GM19239 (cell line): ENCODE results near the gene APBA2.
"Not testable (repeated sequence)": the region's sequence is repeated elsewhere in the genome, so short reads cannot be mapped to it uniquely, and the experiment has no call there.

Source experiments
- DNase-seq: peaks from one replicate; pipeline ENCODE4 v3.0.0; 2011; ENCODE audit warnings: low spot score; ENCODE audit not compliant: insufficient read length
- FAIRE-seq: peaks from 2 replicates; lab custom pipeline; 2011; peaks lifted over from hg19 to GRCh38; lab: Jason Lieb, UNC

Gene APBA2

DNA sequence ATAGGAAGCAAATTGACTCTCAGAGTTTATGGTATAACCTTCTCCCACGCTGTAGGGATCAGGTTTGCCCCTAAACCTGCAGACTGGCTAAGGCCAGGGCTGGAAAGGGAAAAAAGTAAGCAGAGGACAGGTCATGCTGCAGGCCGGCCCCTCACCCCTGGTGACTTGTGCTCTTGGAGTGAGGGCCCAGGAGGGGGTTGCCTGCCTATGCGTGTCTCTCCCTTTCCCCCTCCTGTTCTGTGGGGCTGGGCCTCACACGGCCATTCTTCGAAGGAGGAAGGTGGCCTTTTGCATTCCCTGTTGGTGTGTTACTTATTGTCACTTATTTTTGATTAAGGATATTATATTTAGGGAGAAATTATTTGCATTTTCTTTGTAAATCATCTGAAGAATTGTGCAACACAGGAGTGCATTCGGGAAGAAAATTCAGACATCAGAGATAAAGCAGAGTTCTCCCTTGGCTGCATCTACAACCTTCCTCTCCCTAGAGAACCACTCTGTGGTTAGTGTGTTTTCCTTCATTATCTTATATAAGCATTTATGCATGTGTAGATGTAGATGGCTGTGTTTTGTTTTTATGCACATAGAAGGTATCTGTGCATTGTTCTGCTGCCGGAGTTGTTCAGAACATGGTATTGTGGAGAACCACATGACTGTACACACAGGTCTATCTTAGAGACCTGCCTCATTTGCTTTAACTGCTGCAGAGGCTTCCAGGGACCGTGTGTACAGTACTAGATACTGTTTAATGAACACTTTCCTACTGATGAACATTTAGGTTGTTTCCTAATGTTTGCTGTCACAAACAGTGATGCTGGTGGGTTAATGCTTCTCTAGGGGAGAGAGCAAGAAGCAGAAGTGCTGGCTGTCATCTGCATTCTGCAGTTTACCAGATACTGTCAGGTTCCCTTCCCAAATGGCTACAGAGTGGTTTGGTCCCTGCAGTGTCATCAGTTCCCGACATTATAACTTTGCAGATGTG is 133.5 kb downstream of the APBA2 start:
- FAIRE-seq (no peak), DNase-seq (no peak)

DNA sequence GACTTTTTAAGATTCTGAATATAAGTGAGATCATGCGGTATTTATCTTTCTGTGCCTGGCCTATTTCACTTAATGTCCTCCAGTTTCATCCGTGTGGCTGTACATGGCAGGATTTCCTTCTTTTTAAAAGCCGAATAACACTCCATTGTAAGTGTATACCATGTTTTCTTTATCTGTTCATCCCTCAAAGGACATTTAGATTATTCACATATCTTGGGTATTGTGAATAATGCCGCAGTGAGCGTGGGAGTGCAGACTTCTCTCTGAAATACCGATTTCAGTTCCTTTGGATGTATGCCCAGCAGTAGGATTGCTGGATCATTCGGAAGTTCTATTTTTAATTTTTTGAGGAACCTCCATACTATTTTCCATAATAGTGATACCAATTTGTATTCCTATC is 136.1 kb downstream of the APBA2 start:
- DNase-seq: no peak
- no peak for FAIRE-seq

DNA sequence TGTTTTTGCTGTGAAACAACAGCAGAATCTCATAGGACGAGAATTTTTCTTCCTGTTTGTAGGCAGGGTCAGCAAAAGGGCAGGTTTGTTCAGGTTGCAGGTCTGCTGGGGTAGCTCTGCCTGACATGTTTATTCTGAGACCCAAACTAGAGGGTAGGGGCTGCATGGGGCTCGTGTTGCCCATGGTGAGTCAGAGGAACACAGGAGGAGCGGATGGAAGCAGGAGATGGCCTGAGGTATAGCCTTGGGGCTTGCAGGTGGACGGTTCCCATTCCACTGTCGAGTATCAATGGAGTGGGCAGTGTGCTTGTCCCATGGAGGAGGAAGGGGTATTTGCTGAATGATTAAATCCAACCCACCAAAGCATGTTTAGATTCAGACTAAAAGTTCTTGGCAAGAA is 138.9 kb downstream of the APBA2 start:
- DNase-seq (no peak), FAIRE-seq (no peak)

DNA sequence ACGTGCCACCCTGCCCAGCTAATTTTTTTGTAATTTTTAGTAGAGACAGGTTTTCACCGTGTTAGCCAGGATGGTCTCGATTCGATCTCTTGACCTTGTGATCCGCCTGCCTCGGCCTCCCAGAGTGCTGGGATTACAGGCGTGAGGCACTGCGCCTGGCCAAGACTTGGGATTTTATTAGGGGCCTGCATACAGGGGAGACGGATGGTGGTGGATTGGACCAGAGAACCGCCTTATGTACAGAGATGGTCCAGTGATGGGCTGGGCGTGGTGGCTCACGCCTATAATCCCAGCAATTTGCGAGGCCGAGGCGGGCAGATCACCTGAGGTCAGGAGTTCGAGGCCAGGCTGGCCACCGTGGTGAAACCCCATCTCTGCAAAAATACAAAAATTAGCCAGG is 139.6 kb downstream of the APBA2 start:
- not testable (repeated sequence) for DNase-seq, FAIRE-seq

DNA sequence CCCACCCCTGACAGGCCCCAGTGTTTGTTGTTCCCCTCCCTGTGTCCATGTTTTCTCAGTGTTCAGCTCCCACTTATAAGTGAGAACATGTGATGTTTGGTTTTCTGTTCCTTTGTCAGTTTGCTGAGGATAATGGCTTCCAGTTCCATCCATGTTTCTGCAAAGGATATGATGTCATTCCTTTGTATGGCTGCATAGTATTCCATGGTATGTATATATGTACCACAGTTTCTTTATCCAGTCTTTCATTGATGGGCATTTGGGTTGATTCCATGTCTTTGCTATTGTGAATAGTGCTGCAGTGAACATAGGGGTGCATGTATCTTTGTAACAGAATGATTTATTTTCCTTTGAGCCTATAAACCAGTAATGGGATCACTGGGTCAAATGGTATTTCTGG is 142.4 kb downstream of the APBA2 start:
- not testable (repeated sequence) for FAIRE-seq, DNase-seq

DNA sequence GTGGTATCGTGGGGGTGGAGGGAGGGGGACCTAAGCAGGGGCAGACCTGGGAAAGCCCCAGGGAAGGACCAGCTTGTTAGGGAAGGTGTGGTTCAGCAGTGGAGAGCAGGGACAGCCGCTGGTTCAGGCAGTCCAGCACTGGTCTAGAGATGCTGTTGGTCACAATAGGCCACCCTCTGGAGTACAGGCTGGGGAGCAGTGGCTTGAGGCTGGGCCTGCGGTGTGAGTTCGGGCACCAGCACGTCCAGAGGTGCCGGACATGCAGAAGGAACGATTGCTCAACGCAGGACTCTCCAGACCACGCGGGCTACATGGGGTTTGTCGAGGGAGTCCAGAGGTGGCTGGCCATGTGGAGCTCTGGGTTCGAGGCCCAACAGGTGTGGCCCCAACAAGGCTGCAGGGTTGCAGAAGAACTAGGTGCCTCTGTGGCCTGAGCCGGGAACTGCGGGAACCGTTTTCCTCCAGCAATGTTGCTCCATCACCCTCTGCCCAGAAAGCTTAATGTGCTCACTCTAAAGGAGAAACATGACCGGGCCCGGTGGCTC is 143.9 kb downstream of the APBA2 start:
- FAIRE-seq (no peak), DNase-seq (no peak)

DNA sequence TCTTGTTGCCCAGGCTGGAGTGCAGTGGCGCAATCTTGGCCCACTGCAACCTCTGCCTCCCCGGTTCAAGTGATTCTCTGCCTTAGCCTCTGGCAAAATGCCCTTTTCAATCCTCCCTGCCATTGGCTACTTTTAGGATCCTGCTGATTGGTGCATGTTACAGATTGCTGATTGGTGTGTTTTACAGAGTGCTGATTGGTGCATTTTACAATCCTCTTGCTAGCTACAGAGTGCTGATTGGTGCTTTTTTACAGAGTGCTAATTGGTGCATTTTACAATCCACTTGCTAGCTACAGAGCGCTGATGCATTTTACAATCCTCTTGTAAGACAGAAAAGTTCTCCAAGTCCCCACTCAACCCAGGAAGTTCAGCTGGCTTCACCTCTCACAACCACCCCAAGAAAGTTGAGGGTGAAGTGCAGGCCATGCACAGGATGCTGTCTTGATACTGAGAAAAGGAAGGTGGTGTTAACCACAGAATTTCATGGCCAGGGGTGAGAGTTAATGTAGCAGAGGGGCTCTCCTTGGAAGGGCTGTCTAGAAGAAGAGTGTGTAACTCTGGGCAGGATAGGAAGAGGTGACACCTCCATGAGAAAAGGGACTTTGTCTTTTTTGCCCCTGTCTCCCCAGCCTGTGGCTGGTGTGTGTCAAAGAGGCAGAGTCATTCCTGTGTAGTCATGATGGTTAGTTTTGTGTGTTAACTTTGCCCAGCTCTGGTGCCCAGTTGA is 145.9 kb downstream of the APBA2 start:
- no peak for DNase-seq
- no peak for FAIRE-seq

DNA sequence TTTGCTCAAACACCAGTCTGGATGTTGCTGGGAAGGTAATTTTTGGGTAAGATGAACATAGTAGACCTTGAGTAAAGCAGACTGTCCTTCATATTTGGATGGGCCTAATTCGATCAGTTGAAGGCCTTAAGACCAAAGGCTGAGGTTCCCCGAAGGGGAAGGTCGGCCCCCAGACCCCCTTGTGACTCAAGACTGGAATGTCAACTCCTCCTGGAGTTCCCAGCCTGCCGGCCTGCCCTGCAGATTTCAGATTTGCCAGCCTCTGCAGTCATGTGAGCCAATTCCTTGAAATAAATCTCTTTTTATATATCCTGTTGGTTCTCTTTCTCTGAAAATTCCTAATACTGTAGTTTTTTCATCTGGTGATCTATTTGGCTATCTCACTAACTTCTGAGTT is 146.5 kb downstream of the APBA2 start:
- no peak for FAIRE-seq

DNA sequence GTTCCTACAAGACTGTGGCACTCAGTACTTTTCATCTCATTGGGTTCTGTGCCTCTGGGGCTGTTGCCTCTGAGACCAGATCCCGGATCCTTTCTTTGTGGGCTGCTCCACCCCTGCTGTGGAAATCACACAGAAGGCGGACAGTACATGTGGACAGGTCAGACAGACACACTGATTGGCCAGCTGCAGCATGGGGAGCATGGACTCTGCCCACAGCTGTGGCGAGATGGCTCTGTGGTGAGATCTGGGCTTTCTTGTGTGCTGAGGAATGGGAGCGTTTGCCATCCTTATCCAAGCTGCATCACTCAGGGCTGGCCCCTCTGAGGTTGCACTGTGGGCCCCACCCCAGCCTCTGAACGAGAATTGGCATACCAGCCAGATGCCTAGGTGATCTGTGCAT is 147.0 kb downstream of the APBA2 start:
- FAIRE-seq (no peak), DNase-seq (no peak)

More for the DNA sequence above, 146.5 kb downstream of the APBA2 start:
- no peak for DNase-seq

DNA sequence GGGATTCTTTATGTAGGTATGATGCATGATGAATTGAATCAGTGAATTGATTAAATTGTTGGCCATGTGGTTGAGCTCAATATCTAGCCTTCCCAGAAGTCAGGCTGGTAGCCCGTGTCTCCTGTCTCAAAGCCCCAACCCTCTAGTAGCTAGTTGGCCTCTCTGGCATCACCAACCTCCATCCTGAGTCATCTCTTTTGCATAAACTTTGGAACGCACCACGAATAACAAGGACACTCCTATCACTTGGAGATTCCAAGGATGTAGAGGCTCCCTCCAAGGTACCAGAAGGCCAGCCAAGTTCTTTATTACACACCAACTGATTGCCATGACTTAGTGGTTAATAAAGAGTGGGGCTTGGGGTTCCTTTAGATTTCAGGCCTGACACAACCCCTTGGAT is 148.4 kb downstream of the APBA2 start:
- no peak for FAIRE-seq

DNA sequence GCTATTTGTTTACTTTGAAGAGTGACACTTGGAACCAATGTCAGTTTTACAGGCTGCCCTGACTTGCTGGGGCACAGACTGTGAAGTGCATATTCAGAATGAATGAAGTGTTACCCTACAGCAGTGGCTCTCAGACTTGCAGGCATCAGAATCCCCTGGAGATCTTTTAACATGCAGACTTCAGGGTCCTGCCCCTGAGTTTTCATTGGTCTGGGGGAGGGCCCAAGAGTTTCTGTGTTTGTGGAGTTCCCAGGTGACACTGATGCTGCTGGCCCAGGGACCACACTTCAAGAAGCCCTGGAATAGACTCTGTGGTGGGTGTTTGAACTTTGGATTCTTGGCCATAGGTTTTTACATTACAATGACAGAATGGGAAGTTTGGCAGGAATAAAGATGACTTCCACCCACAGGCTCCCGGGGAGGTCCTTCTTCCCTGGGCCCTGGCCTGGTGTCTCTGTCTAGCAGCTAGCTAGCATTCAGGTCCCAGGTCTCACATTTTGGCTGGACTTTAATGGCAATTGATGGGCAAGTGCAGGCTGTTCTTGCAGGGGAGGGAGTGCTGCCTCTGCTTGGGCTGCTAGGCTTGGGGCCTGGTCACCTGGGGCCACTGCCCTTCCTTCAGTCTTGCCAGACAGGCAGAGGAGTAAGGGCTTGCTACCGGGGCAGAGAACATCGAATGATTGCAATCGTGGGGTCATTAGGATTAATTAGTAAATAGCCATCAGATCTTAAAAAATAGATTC is 149.0 kb downstream of the APBA2 start:
- FAIRE-seq (no peak), DNase-seq (no peak)

More for the DNA sequence above, 148.4 kb downstream of the APBA2 start:
- DNase-seq: no peak

DNA sequence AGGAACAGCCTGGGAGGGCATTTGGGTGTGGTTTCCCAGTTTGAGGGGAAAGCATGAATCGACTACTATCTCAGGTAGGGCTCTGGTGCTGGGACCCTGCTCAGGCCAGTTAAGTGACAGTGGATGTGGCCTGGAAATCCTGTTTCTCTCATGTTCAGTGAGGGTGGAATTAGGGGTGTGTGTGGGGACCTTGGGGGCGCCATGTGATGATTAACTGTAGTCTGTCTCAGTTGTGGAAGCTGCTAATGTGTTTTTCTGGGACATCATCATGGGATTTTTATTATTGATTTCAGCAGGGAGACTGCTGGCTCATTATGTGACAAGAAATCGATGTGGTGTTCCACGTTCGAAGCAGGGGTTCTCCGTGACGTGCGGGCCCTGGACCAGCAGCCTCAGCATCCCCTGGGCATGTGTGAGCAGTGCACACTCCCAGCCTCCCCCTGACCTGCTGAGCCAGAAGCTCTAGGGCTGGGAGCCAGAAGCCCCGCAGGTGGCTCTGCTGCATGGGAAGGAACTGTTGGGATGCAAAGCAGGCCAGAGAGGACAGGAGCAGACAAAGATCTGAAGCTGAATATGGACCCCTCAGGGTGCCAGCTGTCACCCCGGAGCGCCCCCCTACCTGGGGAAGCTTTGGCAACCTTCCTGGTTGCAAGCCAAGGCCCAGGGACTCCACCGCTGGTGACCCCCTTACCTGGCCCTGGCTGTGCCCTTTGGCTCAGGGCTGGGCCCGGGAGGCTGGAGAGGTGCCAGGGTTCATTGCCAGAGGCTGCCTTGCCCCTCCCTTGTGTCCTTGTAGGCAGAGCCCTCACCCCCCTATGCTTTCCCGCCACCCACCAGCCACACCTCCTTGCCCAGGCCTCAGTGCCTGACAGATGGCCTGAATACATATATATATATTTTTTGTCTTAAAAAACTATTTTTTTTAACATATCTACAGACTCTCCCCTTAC is 149.8 kb downstream of the APBA2 start:
- FAIRE-seq (no peak), DNase-seq (no peak)

DNA sequence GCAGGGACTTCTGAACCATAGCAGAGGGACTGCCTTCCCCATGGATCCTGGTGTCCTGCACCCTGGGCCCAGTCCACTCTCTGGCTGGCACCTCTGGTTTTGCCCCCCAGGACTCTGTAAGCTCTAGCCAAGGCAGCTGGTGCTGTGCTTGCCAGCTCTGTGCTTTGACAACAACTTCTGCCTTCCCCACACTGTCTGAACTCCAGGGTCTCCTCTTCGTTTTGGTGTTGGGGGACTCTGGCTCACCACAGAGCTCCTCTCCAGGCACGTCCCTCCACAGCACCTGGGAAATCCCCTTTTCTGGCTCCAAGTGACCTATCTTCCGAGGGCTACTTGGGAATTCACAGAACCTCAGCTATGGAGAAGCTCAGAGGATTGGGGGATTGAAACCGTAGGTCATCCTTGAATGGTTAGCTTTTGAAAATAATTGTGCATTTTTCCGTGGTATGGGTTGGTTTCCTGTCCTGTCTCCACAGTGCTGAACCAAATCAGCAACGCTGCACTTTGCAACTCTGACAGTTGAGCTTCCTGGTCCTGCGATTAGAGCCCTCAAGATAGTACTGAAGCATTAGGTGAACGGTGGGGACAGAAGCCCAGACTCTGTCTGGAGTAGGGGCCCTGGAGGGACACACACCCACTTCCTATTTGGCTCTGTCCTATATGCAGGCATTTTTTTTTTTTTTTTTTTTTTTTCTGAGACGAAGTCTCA is 152.4 kb downstream of the APBA2 start:
- DNase-seq: no peak
- FAIRE-seq: no peak

DNA sequence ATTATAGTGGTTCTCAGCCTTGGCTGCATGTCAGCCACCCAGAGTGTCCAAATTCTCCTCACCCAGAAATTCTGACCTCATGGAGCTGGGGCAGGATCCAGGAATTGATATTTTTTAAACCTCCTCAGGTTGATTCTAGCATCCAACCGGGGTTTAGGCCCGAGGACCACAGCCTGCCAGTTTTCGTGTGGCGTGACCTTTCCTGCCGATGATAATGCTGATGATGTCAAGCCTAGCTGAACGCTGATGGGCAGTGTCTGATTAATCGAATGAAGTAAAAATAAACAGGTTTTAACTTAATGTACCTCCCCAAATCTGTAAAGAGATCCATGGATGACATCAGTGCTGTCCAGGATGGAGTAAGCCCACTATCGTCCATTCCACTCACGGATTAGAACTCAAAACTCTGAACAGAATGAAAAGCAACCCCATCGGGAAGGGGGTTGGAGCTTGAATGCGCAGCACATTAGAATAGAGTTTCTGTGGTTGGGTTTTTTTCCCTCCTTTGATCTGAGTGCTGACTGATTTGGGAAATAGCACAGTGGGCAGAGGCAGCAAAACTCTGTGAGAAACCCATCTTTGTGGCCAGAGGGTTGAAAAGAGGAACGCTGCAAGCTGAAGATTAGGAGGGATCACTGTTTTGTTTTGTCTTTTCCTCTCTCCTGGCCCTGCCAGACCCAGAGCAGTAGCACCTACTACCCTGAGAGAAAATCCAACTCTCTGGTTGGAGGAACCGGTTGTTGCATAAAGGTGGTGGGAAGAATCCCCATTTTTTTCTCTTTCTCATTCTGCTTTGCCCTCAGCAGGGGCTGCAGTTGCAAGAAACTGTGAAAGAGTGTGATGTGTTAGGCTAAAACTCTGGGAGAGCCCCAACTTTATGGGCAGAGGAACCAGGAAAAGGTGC is 153.9 kb downstream of the APBA2 start:
- DNase-seq (no peak), FAIRE-seq (no peak)

DNA sequence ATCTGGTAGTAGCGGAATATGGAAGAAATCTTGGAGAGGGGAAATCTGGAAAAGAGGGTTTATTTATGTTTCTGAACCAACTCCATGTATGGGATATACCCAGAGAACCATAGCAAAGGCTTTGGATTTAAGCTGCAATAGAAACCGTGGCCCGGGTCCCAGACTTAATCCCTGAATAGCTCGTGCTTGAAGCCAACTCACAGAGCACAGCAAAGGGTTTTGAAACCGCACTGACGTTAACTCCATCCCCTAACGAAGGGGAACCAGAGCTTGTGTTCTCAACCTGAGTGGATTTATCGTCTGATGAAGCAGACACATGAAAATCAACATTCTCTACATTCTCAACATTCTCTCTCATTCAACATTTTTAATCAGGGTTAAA is 154.6 kb downstream of the APBA2 start:
- FAIRE-seq: no peak
- no peak for DNase-seq

DNA sequence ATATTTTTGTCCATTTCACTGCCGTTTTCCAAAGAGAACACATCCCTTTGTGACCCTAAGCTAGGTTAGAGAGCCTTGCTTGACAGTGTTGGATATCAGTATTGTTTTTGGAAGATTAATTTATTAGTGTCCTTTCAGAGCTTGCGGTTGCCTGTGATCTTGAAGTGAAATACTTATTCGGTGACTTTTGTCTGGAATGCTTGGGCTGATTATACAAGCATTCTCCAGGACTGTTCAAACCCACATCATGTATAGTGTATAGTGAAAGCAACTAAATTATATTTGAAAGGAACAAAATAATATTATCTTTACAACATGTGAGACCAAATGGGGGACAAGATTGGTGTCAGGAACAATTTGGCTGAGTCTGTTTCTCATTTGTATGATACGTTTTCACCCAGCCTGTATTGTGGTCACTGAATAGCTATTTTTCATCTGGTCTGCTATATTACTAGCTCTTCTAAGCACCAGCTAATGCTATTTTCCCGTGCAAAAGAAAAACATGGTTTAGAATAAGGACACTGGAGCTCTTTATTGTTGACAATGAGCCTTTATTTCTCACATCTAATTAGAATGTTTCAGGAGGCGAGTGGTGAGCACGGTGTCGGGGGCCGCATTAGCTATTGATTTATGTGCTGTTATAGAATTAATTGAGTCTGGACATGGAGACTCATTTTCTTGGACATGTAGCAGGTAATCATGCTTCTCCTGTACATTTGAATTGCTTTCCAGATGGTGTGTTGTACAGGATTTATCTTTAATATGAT is 158.1 kb downstream of the APBA2 start:
- no peak for DNase-seq
- FAIRE-seq: no peak

DNA sequence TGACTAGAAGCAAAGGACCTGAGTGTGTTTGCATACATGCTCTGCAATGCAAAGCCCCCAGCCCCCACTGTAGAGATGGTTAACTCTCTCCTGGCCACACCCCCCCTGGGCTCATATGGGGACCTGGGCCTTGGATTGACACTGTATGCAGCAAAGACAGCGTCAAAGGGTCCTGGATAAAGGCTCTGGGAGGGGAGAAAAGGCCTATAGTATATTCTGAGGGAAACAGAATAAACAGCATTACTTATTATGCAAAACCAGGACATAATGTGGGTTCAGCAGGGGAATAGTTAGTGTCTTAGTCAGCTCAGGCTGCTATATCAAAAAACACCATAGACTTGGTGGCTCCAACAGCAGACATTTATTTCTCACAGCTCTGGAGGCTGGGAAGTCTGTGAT is 158.7 kb downstream of the APBA2 start:
- FAIRE-seq (no peak), DNase-seq (no peak)
